SK-N-SH (cell line): ENCODE measurements around the gene STARD8. TPM values are rescaled to one million over a fixed set of nuclear protein-coding genes. Genes with fewer than 3 reads are reported as not detected.

ENCODE experiments used
- CTCF ChIA-PET: fragments of 300-600, 350-600 bp; formaldehyde crosslinking; extraction: SDS; loops from one replicate; lab custom pipeline; 2021; lab: Yijun Ruan, JAX
- POLR2A ChIA-PET: fragments of 350-600 bp; sonication (Branson Sonifier 250); formaldehyde crosslinking; extraction: SDS; loops from one replicate; lab custom pipeline; 2020; ENCODE audit warnings: antibody characterized with exemption, inconsistent platforms; lab: Yijun Ruan, JAX
- DNase-seq: peaks from one replicate; pipeline ENCODE4 v3.0.0; 2012
- H2AFZ ChIP-seq: fragments of 200-600 bp; sonication (generic); 2 replicates; pipeline ENCODE4 v1.8.1; 2016; ENCODE audit warnings: antibody characterized with exemption, mild to moderate bottlenecking, low read depth
- H3F3A ChIP-seq: fragments of 200-600 bp; sonication (generic); replicated peaks from 2 replicates; pipeline ENCODE3; 2016; ENCODE audit warnings: antibody characterized with exemption, mild to moderate bottlenecking; ENCODE audit not compliant: insufficient read depth
- H3K27ac ChIP-seq, 2 experiments: fragments of 200-500 bp in 1 of 2; fragments of 200-600 bp in 1 of 2; sonication (Bioruptor generic) in 1 of 2; sonication (generic), shearing (Covaris generic) in 1 of 2; 2 replicates each; pipeline versions ENCODE4 v1.5.1 to v1.6.1; 2014 to 2016; ENCODE audit warnings: low read depth in 2 of 2, inconsistent platforms in 1 of 2, low read length in 1 of 2, mild to moderate bottlenecking in 1 of 2, mixed read lengths in 1 of 2
- H3K27me3 ChIP-seq: fragments of 200-600 bp; sonication (generic), shearing (Covaris generic); 2 replicates; pipeline ENCODE4 v1.6.1; 2016; ENCODE audit warnings: mixed run types; ENCODE audit not compliant: insufficient read depth
- H3K36me3 ChIP-seq, 2 experiments: fragments of 200-500 bp in 1 of 2; fragments of 200-600 bp in 1 of 2; sonication (Bioruptor generic) in 1 of 2; sonication (generic) in 1 of 2; replicated peaks in 1 of 2; 2 replicates each; pipeline versions ENCODE3 to v1.5.1; 2014 to 2016; ENCODE audit warnings: low read length in 1 of 2, mild to moderate bottlenecking in 1 of 2; ENCODE audit not compliant: insufficient read depth in 2 of 2, control insufficient read depth in 1 of 2
- H3K4me1 ChIP-seq, 2 experiments: fragments of 200-500 bp in 1 of 2; fragments of 200-600 bp in 1 of 2; sonication (Bioruptor generic) in 1 of 2; sonication (generic), shearing (Covaris generic) in 1 of 2; 2 replicates each; pipeline versions ENCODE4 v1.5.1 to v1.6.1; 2014 to 2016; ENCODE audit warnings: low read depth in 1 of 2, low read length in 1 of 2, mixed run types in 1 of 2; ENCODE audit not compliant: insufficient read depth in 2 of 2, control insufficient read depth in 1 of 2
- H3K4me2 ChIP-seq: fragments of 200-600 bp; sonication (generic), shearing (Covaris generic); 2 replicates; pipeline ENCODE4 v1.6.1; 2017; ENCODE audit warnings: mixed run types
- H3K4me3 ChIP-seq, 2 experiments: fragments of 200-500 bp in 1 of 2; fragments of 200-600 bp in 1 of 2; sonication (Bioruptor generic) in 1 of 2; sonication (generic), shearing (Covaris generic) in 1 of 2; 2 replicates each; pipeline versions ENCODE4 v1.5.1 to v1.8.1; 2014 to 2016; ENCODE audit warnings: low read depth in 2 of 2, inconsistent platforms in 1 of 2, low read length in 1 of 2, mild to moderate bottlenecking in 1 of 2, mixed read lengths in 1 of 2, moderate library complexity in 1 of 2
- H3K79me2 ChIP-seq: fragments of 200-600 bp; sonication (generic); 2 replicates; pipeline ENCODE4 v1.8.1; 2017; ENCODE audit warnings: mild to moderate bottlenecking; ENCODE audit not compliant: insufficient read depth
- H3K9ac ChIP-seq: fragments of 200-600 bp; sonication (generic); 2 replicates; pipeline ENCODE4 v1.6.1; 2017; ENCODE audit warnings: mixed run types
- H3K9me2 ChIP-seq: fragments of 200-600 bp; sonication (generic); 2 replicates; pipeline ENCODE4 v1.6.1; 2017; ENCODE audit warnings: mixed run types
- H3K9me3 ChIP-seq: fragments of 200-600 bp; sonication (generic); 2 replicates; pipeline ENCODE4 v1.6.1; 2017; ENCODE audit warnings: mixed run types, mild to moderate bottlenecking, moderate library complexity
- H4K20me1 ChIP-seq: fragments of 200-600 bp; sonication (generic); 2 replicates; pipeline ENCODE4 v1.6.1; 2017; ENCODE audit warnings: mild to moderate bottlenecking, mixed run types; ENCODE audit not compliant: insufficient read depth
- CTCF ChIP-seq: fragments of 200-600 bp; sonication (generic); IDR thresholded peaks from 2 replicates; pipeline ENCODE4 v1.6.1; 2017; ENCODE audit warnings: antibody characterized with exemption, mild to moderate bottlenecking, moderate library complexity
- EP300 ChIP-seq, 2 experiments: IDR thresholded peaks; 2 replicates each; pipeline versions ENCODE4 v1.4.0 to v1.6.1; 2012; ENCODE audit warnings: borderline replicate concordance in 1 of 2, low read depth in 1 of 2, low read length in 1 of 2
- EZH2phosphoT487 ChIP-seq: fragments of 200-600 bp; sonication (generic); IDR thresholded peaks from 2 replicates; pipeline ENCODE4 v1.6.1; 2017; ENCODE audit warnings: low read depth, mixed run types, mild to moderate bottlenecking, antibody characterized with exemption, moderate library complexity, borderline replicate concordance
- FOXJ3 ChIP-seq: sonication (generic); formaldehyde crosslinking; IDR thresholded peaks from 2 replicates; pipeline ENCODE4 v1.5.1; 2020; ENCODE audit warnings: mild to moderate bottlenecking, missing genetic modification reagents
- MAX ChIP-seq: IDR thresholded peaks from 2 replicates; pipeline ENCODE4 v1.4.0; 2012; ENCODE audit warnings: low read depth
- NFIC ChIP-seq: IDR thresholded peaks from 2 replicates; pipeline ENCODE4 v1.4.0; 2012; ENCODE audit warnings: borderline replicate concordance
- POLR2AphosphoS5 ChIP-seq: IDR thresholded peaks from 2 replicates; pipeline ENCODE4 v1.6.1; 2012; ENCODE audit warnings: low read depth, low read length
- RAD21 ChIP-seq: IDR thresholded peaks from 2 replicates; pipeline ENCODE4 v1.6.1; 2012; ENCODE audit warnings: mild to moderate bottlenecking, low read length
- RCOR1 ChIP-seq: fragments of 150-350 bp; IDR thresholded peaks from 2 replicates; pipeline ENCODE4 v1.6.1; 2017; ENCODE audit warnings: antibody characterized with exemption, low read length
- REST ChIP-seq: IDR thresholded peaks from 2 replicates; pipeline ENCODE4 v1.6.1; 2012; ENCODE audit warnings: mild to moderate bottlenecking, low read depth, low read length, moderate library complexity
- RXRA ChIP-seq: IDR thresholded peaks from 2 replicates; pipeline ENCODE4 v1.4.0; 2012; ENCODE audit warnings: low read depth, mild to moderate bottlenecking, borderline replicate concordance
- SMC3 ChIP-seq: IDR thresholded peaks from 2 replicates; pipeline ENCODE4 v1.6.1; 2012; ENCODE audit warnings: low read depth, low read length, improper control_type of control experiment
- USF2 ChIP-seq: fragments of 150-350 bp; IDR thresholded peaks from 2 replicates; pipeline ENCODE4 v1.6.1; 2017; ENCODE audit warnings: antibody characterized with exemption, low read length, low read depth, borderline replicate concordance
- YY1 ChIP-seq: IDR thresholded peaks from 2 replicates; pipeline ENCODE4 v1.4.0; 2012; ENCODE audit warnings: low read depth, mild to moderate bottlenecking
- WGBS: methylation state at CpG from one replicate; pipeline ENCODE4 v1.1.6; 2017; ENCODE audit warnings: low lambda C conversion rate; 5-methylcytosine and 5-hydroxymethylcytosine counted together
- polyA plus RNA-seq, 3 experiments: library from polyadenylated mRNA; depleted of rRNA; stranded (reverse); fragments of >200 nt; gene quantifications; 2 replicates each; pipeline ENCODE4 v1.2.3, GENCODE V29; 2012

The STARD8 gene
- polyA plus RNA-seq, 1 of the 3 experiments (the other 2 are of a cell fraction) = 2.6 TPM

GRCh38 chrX:68753218-68753617 is 105.8 kb downstream of the STARD8 start (continued):
- TF ChIP-seq REST (no peak), EZH2phosphoT487 (no peak), USF2 (no peak), EP300 (IDR thresholded peaks at IDR 0.05; ENCODE audit: borderline replicate concordance in 1 of 2, low read depth in 1 of 2, low read length in 1 of 2) (no peak), MAX (no peak), CTCF (no peak), RAD21 (no peak), RXRA (no peak)
- TF ChIP-seq, all 33 proteins: peak for 0

GRCh38 chrX:68754406-68754805 is 106.9 kb downstream of the STARD8 start:
- no peaks in the 10 kb centered on the region for H3K36me3 ChIP-seq
- POLR2A ChIA-PET = no interaction called here

More at GRCh38 chrX:68754406-68754805, 106.9 kb downstream of the STARD8 start:
- no peak overlapping the region for H3K27ac ChIP-seq
- H3F3A ChIP-seq = no peaks in the 10 kb centered on the region
- DNase-seq = no peak
- no peaks in the 10 kb centered on the region for H3K4me1 ChIP-seq
- no peaks in the 10 kb centered on the region for H3K9me2 ChIP-seq
- H4K20me1 ChIP-seq = no peaks in the 10 kb centered on the region
- TF ChIP-seq FOXJ3 (CRISPR knock-in tag) (no peak), RCOR1 (no peak), POLR2AphosphoS5 (no peak), NFIC (no peak), SMC3 (no peak), EZH2phosphoT487 (no peak), YY1 (no peak)
- no peaks in the 10 kb centered on the region for H3K79me2 ChIP-seq
- H3K4me3 ChIP-seq = no peak overlapping the region
- WGBS = 6% methylated on average over 7 of the region's 7 CpGs
- CTCF ChIA-PET = interaction anchor here (1.3 kb wide), 1 partner anchor 20 kb away, joined by 3 read pairs; no protein-coding TSS in a partner anchor
- H3K9me3 ChIP-seq = no peaks in the 10 kb centered on the region
- H3K27me3 ChIP-seq = peaks cover 6% of the 10 kb centered on the region
- no peak overlapping the region for H3K4me2 ChIP-seq
- H3K9ac ChIP-seq = no peak overlapping the region
- no peak overlapping the region for H2AFZ ChIP-seq
